HG03159 (cell line): ENCODE measurements around the gene CPED1.
A peak's percentile ranks its signal among the peaks of the same experiment; 100 is the strongest.
"Not testable (repeated sequence)": the region's sequence is repeated elsewhere in the genome, so short reads cannot be mapped to it uniquely, and the experiment has no call there.

Source experiments
- ATAC-seq: cut with Tn5 transposase; IDR thresholded peaks from one replicate; pipeline ENCODE4 v1.9.1; 2021; ENCODE audit warnings: mild to moderate bottlenecking, moderate library complexity; ENCODE audit not compliant: unreplicated experiment

Gene CPED1

GRCh38 chr7:121212036-121212435 is 223.5 kb downstream of the CPED1 start:
- no peak for ATAC-seq

GRCh38 chr7:121214657-121215056 is 226.1 kb downstream of the CPED1 start:
- ATAC-seq: no peak

- no peak for ATAC-seq
Measured at GRCh38 chr7:121219026-121219425, 230.5 kb downstream of the CPED1 start.

GRCh38 chr7:121221108-121221507 is 232.6 kb downstream of the CPED1 start:
- ATAC-seq: not testable (repeated sequence)

- no peak for ATAC-seq
Measured at GRCh38 chr7:121228779-121229178, 240.3 kb downstream of the CPED1 start.

GRCh38 chr7:121235201-121235600 is 246.7 kb downstream of the CPED1 start:
- ATAC-seq: no peak

GRCh38 chr7:121237601-121238000 is 249.1 kb downstream of the CPED1 start:
- no peak for ATAC-seq

GRCh38 chr7:121244120-121244870 is 255.8 kb downstream of the CPED1 start:
- no peak for ATAC-seq

GRCh38 chr7:121251367-121251766 is 262.9 kb downstream of the CPED1 start:
- not testable (repeated sequence) for ATAC-seq

- ATAC-seq: not testable (repeated sequence)
Measured at GRCh38 chr7:121252523-121253235, 264.2 kb downstream of the CPED1 start.

- ATAC-seq: no peak
Measured at GRCh38 chr7:121259826-121260225, 271.3 kb downstream of the CPED1 start.

- ATAC-seq: no peak
Measured at GRCh38 chr7:121261207-121261884, 272.8 kb downstream of the CPED1 start.

GRCh38 chr7:121262221-121262620 is 273.7 kb downstream of the CPED1 start:
- no peak for ATAC-seq

GRCh38 chr7:121262969-121263368 is 274.5 kb downstream of the CPED1 start:
- ATAC-seq: no peak

- no peak for ATAC-seq
Measured at GRCh38 chr7:121266307-121266894, 277.9 kb downstream of the CPED1 start.

GRCh38 chr7:121267612-121268011 is 279.1 kb downstream of the CPED1 start:
- no peak for ATAC-seq

- no peak for ATAC-seq
Measured at GRCh38 chr7:121269798-121270197, 281.3 kb downstream of the CPED1 start.

GRCh38 chr7:121271098-121271497 is 282.6 kb downstream of the CPED1 start:
- no peak for ATAC-seq

GRCh38 chr7:121271916-121272315 is 283.4 kb downstream of the CPED1 start:
- ATAC-seq: no peak

- ATAC-seq: no peak
Measured at GRCh38 chr7:121272676-121273075, 284.2 kb downstream of the CPED1 start.

- peak; percentile 37 for ATAC-seq
Measured at GRCh38 chr7:121273467-121274167, 285.1 kb downstream of the CPED1 start.
